WTC11 (cell line): ENCODE data around the gene ZFP62. TPM values are rescaled to one million over a fixed set of nuclear protein-coding genes. Genes with fewer than 3 reads are reported as not detected.
A peak's percentile ranks its signal among the peaks of the same experiment; 100 is the strongest.

Experiments used
- ATAC-seq: fragments of 200-7000 bp; cut with Tn5 transposase; 2 replicates; pipeline ENCODE4 v1.10.0; 2021; ENCODE audit warnings: mild to moderate bottlenecking, moderate library complexity
- CTCF ChIA-PET: fragments of 300-600 bp; sonication (Branson Sonifier 250); formaldehyde crosslinking; loops from one replicate; lab custom pipeline; 2021; ENCODE audit warnings: antibody characterized with exemption; lab: Charles Lee
- POLR2A ChIA-PET: fragments of 350-600 bp; sonication (Branson Sonifier 250); formaldehyde crosslinking; loops from one replicate; lab custom pipeline; 2021; ENCODE audit warnings: antibody characterized with exemption; lab: Charles Lee
- DNase-seq: peaks from one replicate; pipeline ENCODE4 v3.0.0; 2021; ENCODE audit warnings: low spot score
- H3K27ac Mint-ChIP-seq: 2 replicates; pipeline ENCODE4 v1.8.0; 2021; ENCODE audit warnings: mixed read lengths
- H3K27me3 Mint-ChIP-seq: 2 replicates; pipeline ENCODE4 v1.8.0; 2021; ENCODE audit warnings: low read depth, mild to moderate bottlenecking, moderate library complexity, mixed read lengths
- H3K36me3 Mint-ChIP-seq: 2 replicates; pipeline ENCODE4 v1.8.0; 2021; ENCODE audit warnings: mixed read lengths
- H3K4me1 Mint-ChIP-seq: 2 replicates; pipeline ENCODE4 v1.8.0; 2022; ENCODE audit warnings: mixed read lengths
- H3K4me3 Mint-ChIP-seq: 2 replicates; pipeline ENCODE4 v1.8.0; 2021; ENCODE audit warnings: mild to moderate bottlenecking, moderate library complexity, mixed read lengths
- H3K9me3 Mint-ChIP-seq: 2 replicates; pipeline ENCODE4 v1.8.0; 2021; ENCODE audit warnings: mixed read lengths
- NFATC4 ChIP-seq: fragments of 250-450 bp; sonication (Bioruptor Pico); IDR thresholded peaks from 2 replicates; pipeline ENCODE4 v1.9.0; 2021; ENCODE audit warnings: mild to moderate bottlenecking
- NR1H2 ChIP-seq: sonication (generic); formaldehyde crosslinking; IDR thresholded peaks from 2 replicates; pipeline ENCODE4 v1.9.0; 2021; ENCODE audit warnings: mild to moderate bottlenecking, moderate library complexity, missing genetic modification reagents
- NR3C1 ChIP-seq: sonication (generic); formaldehyde crosslinking; conservative IDR thresholded peaks from 2 replicates; pipeline ENCODE4 v1.8.1; 2023; ENCODE audit warnings: low read depth, mild to moderate bottlenecking, missing genetic modification reagents
- SMAD3 ChIP-seq: sonication (generic); formaldehyde crosslinking; IDR thresholded peaks from 2 replicates; pipeline ENCODE4 v1.8.0; 2022; ENCODE audit warnings: missing genetic modification reagents, mild to moderate bottlenecking, borderline replicate concordance
- SOX15 ChIP-seq: fragments of 250-450 bp; sonication (Bioruptor Pico); IDR thresholded peaks from 2 replicates; pipeline ENCODE4 v1.9.0; 2021; ENCODE audit warnings: mild to moderate bottlenecking
- TP53 ChIP-seq: sonication (generic); formaldehyde crosslinking; IDR thresholded peaks from 2 replicates; pipeline ENCODE4 v1.8.1; 2023; ENCODE audit warnings: mild to moderate bottlenecking, missing genetic modification reagents
- ZNF121 ChIP-seq: sonication (generic); formaldehyde crosslinking; IDR thresholded peaks from 2 replicates; pipeline ENCODE4 v1.8.0; 2023; ENCODE audit warnings: missing genetic modification reagents
- ZNF138 ChIP-seq: sonication (generic); formaldehyde crosslinking; conservative IDR thresholded peaks from 2 replicates; pipeline ENCODE4 v1.8.1; 2022; ENCODE audit warnings: mild to moderate bottlenecking, moderate library complexity, missing genetic modification reagents
- ZNF232 ChIP-seq: sonication (generic); formaldehyde crosslinking; IDR thresholded peaks from 2 replicates; pipeline ENCODE4 v1.8.0; 2022; ENCODE audit warnings: mild to moderate bottlenecking, missing genetic modification reagents
- ZNF317 ChIP-seq: sonication (generic); formaldehyde crosslinking; IDR thresholded peaks from 2 replicates; pipeline ENCODE4 v1.8.1; 2023; ENCODE audit warnings: low read depth, mild to moderate bottlenecking, moderate library complexity, missing genetic modification reagents, borderline replicate concordance
- total RNA-seq: library from RNA; stranded (reverse); gene quantifications from 3 replicates; pipeline ENCODE4 v1.2.3, GENCODE V29; 2021
- TF ChIP-seq, protein P1 (sequence below): sonication (generic); formaldehyde crosslinking; IDR thresholded peaks from 2 replicates; pipeline ENCODE4 v1.8.1; 2023; ENCODE audit warnings: mild to moderate bottlenecking, missing genetic modification reagents, moderate library complexity
- TF ChIP-seq, protein P2 (sequence below): sonication (generic); formaldehyde crosslinking; IDR thresholded peaks from 2 replicates; pipeline ENCODE4 v1.8.0; 2023; ENCODE audit warnings: mild to moderate bottlenecking, missing genetic modification reagents
- TF ChIP-seq, protein P3 (sequence below): sonication (generic); formaldehyde crosslinking; IDR thresholded peaks from 2 replicates; pipeline ENCODE4 v1.8.1; 2023; ENCODE audit warnings: mild to moderate bottlenecking, missing genetic modification reagents
- TF ChIP-seq, protein P4 (sequence below): sonication (generic); formaldehyde crosslinking; IDR thresholded peaks from 2 replicates; pipeline ENCODE4 v1.8.0; 2023; ENCODE audit warnings: missing genetic modification reagents
- TF ChIP-seq, protein P5 (sequence below): sonication (generic); formaldehyde crosslinking; IDR thresholded peaks from 2 replicates; pipeline ENCODE4 v1.8.0; 2022; ENCODE audit warnings: missing genetic modification reagents
- TF ChIP-seq, protein P6 (sequence below): sonication (generic); formaldehyde crosslinking; IDR thresholded peaks from 2 replicates; pipeline ENCODE4 v1.8.0; 2022; ENCODE audit warnings: mild to moderate bottlenecking, missing genetic modification reagents
- TF ChIP-seq, protein P7 (sequence below): sonication (generic); formaldehyde crosslinking; IDR thresholded peaks from 2 replicates; pipeline ENCODE4 v1.8.0; 2022; ENCODE audit warnings: mild to moderate bottlenecking, missing genetic modification reagents

Gene ZFP62
- total RNA-seq, 1 experiment from 2014 or later = 41.2 TPM

DNA sequence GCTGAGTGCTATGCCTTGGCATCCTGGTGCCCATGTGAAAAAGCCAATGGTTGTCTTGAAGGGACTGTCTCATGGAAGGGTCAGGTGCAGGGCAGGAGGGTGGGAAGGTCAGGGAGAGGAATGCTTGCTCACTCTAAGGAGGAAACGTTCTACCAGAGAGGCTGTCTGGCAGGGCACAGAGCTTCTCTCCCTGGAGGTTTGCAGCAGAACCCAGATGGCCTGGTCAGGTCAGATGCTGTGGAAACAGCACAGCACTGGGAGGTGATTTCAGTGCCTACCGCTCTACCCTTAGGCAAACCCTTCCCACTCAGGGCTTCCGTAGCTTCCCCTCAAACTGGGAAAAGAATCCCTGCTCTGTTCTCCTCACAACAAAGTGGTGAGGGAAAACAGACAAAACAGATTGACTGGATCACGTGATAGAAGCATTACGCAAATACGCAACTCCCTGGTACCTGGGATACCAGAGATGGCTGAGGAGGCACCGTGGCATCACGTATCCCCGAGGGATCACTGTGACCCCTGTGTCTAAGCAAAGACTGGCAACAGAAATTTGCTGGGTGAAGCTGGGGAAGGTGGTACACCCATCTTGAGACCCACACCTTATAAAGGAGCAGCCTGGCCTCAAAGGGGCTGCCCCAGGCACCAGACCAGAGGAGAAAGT, 54.6 kb downstream of the ZFP62 start:
- no peak for ATAC-seq
- Mint-ChIP-seq H3K36me3 (peaks cover 16% of the 10 kb centered on the region), H3K9me3 (no peaks in the 10 kb centered on the region), H3K27ac (peak overlapping the region; percentile 63; the same call in 1 of the 2 replicates), H3K4me1 (peaks cover 68% of the 10 kb centered on the region)
- CTCF ChIA-PET = no interaction called here
- POLR2A ChIA-PET = no interaction called here
- TF ChIP-seq NFATC4 = no peak
- TF ChIP-seq, protein P1, sequence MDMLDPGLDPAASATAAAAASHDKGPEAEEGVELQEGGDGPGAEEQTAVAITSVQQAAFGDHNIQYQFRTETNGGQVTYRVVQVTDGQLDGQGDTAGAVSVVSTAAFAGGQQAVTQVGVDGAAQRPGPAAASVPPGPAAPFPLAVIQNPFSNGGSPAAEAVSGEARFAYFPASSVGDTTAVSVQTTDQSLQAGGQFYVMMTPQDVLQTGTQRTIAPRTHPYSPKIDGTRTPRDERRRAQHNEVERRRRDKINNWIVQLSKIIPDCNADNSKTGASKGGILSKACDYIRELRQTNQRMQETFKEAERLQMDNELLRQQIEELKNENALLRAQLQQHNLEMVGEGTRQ = no peak
- TF ChIP-seq, all 79 proteins: peak for 0
- Mint-ChIP-seq H3K4me3 (peak overlapping the region; percentile 69; the same call in 1 of the 2 replicates), H3K27me3 (no peaks in the 10 kb centered on the region)
- DNase-seq = no peak

DNA sequence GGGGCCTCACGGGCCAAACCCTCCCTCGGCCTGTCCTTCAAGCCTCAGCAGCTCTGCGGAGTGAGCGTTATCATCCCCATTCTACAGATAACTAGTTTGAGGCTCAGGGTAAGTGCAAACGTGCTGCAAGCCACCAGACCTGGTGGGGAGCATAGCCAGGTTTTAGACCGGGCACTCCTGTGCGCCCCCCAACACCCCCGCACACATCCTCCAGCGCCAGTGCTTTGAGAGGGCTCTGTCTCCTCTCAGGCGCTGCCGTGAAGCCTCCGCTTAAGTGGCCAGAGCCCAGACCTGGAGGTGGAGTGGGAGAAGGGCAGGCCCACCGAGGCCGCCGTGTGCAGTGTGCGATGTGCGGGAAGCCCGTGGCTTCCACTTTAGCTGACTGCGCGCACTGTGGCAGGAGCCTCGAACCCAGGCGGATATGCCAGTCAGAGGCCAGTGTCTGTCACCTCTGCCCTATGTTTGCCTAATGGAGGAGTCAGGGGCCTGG, 56.9 kb downstream of the ZFP62 start:
- POLR2A ChIA-PET = no interaction called here
- CTCF ChIA-PET = interaction anchor here (1.2 to 3.3 kb wide), 3 partner anchors 18 to 58 kb away, joined by 4 to 26 read pairs (median 8); partner anchors contain the start of gene ZFP62
- H3K36me3 Mint-ChIP-seq = peaks cover 16% of the 10 kb centered on the region
- TF ChIP-seq, protein P2, sequence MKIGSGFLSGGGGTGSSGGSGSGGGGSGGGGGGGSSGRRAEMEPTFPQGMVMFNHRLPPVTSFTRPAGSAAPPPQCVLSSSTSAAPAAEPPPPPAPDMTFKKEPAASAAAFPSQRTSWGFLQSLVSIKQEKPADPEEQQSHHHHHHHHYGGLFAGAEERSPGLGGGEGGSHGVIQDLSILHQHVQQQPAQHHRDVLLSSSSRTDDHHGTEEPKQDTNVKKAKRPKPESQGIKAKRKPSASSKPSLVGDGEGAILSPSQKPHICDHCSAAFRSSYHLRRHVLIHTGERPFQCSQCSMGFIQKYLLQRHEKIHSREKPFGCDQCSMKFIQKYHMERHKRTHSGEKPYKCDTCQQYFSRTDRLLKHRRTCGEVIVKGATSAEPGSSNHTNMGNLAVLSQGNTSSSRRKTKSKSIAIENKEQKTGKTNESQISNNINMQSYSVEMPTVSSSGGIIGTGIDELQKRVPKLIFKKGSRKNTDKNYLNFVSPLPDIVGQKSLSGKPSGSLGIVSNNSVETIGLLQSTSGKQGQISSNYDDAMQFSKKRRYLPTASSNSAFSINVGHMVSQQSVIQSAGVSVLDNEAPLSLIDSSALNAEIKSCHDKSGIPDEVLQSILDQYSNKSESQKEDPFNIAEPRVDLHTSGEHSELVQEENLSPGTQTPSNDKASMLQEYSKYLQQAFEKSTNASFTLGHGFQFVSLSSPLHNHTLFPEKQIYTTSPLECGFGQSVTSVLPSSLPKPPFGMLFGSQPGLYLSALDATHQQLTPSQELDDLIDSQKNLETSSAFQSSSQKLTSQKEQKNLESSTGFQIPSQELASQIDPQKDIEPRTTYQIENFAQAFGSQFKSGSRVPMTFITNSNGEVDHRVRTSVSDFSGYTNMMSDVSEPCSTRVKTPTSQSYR (CRISPR knock-in tag) = no peak
- TF ChIP-seq TP53 (CRISPR knock-in tag) = no peak
- no peak for TF ChIP-seq ZNF317
- no peak for ATAC-seq
- no peaks in the 10 kb centered on the region for H3K9me3 Mint-ChIP-seq
- H3K4me1 Mint-ChIP-seq = peaks cover 73% of the 10 kb centered on the region
- no peak for DNase-seq
- peak overlapping the region; percentile 38; the same call in 1 of the 2 replicates for H3K27ac Mint-ChIP-seq
- H3K4me3 Mint-ChIP-seq = peak overlapping the region; percentile 40
- H3K27me3 Mint-ChIP-seq = no peaks in the 10 kb centered on the region

DNA sequence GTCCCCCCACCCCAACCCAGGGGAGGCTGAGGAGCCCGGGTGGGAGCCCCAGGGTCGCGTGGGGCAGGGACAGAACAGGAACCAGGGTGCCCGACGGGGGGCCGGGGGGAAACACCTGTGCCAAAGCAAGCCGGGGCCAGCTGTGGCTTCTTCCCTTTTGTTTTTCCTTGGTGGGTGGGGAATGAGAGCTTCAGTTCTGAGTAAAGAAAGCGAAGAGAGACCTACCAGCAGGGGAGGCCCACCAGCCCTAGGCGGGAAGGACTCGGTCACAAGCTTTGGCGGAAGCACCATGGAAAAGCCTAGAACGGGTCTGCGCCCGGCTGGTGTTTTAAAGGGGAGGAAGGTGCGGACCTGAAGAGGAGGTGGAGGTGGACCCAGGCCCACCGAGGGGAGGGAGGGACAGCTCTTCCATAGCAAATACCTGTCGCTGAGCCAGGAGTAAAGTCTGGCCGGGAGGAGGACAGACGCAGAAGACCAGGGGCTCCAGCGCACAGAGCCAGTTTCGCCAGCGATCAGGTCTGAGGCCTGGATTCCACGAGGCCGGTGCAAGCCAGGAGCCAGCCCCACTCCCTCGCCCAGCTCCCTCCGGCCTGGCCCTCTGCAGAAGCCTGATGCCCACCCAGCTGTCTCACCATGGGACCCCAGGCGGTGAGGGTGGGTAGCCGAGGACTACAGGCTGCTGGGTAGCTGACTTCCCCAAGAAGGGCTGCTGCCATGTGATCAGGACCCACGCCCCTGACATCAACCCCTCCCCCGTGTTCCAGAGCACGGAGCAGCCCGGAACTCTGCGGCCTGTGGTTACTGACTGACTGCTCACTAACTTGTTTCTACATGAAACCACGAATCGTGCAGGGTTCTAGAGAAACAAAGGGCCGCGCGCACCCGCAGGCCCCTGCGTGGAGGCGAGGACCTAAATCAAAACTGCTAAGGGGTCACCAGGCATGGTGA, 57.6 kb downstream of the ZFP62 start:
- peak; percentile 61 for DNase-seq
- Mint-ChIP-seq H3K27me3 (no peaks in the 10 kb centered on the region), H3K9me3 (no peaks in the 10 kb centered on the region), H3K4me3 (peak overlapping the region; percentile 61), H3K36me3 (peaks cover 18% of the 10 kb centered on the region), H3K27ac (peak overlapping the region; percentile 97), H3K4me1 (peaks cover 73% of the 10 kb centered on the region)
- CTCF ChIA-PET = interaction anchor here (0.6 to 3.3 kb wide), 10 partner anchors 9 to 285 kb away, joined by 3 to 26 read pairs (median 4); partner anchors contain the start of gene ZFP62
- peak; percentile 44 for ATAC-seq
- POLR2A ChIA-PET = interaction anchor here (1.4 kb wide), 1 partner anchor 27 kb away, joined by 3 read pairs; no protein-coding TSS in a partner anchor
- TF ChIP-seq, protein P3, sequence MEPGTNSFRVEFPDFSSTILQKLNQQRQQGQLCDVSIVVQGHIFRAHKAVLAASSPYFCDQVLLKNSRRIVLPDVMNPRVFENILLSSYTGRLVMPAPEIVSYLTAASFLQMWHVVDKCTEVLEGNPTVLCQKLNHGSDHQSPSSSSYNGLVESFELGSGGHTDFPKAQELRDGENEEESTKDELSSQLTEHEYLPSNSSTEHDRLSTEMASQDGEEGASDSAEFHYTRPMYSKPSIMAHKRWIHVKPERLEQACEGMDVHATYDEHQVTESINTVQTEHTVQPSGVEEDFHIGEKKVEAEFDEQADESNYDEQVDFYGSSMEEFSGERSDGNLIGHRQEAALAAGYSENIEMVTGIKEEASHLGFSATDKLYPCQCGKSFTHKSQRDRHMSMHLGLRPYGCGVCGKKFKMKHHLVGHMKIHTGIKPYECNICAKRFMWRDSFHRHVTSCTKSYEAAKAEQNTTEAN (CRISPR knock-in tag) = 0 out of 2 replicates have a peak, but pooled peaks have one; percentile 24
- TF ChIP-seq NR3C1 (CRISPR knock-in tag) (no peak), SOX15 (CRISPR knock-in tag) (no peak), NR1H2 (CRISPR knock-in tag) (no peak), ZNF232 (no peak), SMAD3 (CRISPR knock-in tag) (no peak), ZNF138 (no peak), ZNF121 (CRISPR knock-in tag) (no peak)
- TF ChIP-seq, protein P4, sequence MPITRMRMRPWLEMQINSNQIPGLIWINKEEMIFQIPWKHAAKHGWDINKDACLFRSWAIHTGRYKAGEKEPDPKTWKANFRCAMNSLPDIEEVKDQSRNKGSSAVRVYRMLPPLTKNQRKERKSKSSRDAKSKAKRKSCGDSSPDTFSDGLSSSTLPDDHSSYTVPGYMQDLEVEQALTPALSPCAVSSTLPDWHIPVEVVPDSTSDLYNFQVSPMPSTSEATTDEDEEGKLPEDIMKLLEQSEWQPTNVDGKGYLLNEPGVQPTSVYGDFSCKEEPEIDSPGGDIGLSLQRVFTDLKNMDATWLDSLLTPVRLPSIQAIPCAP (CRISPR knock-in tag) = no peak
- TF ChIP-seq, protein P5, sequence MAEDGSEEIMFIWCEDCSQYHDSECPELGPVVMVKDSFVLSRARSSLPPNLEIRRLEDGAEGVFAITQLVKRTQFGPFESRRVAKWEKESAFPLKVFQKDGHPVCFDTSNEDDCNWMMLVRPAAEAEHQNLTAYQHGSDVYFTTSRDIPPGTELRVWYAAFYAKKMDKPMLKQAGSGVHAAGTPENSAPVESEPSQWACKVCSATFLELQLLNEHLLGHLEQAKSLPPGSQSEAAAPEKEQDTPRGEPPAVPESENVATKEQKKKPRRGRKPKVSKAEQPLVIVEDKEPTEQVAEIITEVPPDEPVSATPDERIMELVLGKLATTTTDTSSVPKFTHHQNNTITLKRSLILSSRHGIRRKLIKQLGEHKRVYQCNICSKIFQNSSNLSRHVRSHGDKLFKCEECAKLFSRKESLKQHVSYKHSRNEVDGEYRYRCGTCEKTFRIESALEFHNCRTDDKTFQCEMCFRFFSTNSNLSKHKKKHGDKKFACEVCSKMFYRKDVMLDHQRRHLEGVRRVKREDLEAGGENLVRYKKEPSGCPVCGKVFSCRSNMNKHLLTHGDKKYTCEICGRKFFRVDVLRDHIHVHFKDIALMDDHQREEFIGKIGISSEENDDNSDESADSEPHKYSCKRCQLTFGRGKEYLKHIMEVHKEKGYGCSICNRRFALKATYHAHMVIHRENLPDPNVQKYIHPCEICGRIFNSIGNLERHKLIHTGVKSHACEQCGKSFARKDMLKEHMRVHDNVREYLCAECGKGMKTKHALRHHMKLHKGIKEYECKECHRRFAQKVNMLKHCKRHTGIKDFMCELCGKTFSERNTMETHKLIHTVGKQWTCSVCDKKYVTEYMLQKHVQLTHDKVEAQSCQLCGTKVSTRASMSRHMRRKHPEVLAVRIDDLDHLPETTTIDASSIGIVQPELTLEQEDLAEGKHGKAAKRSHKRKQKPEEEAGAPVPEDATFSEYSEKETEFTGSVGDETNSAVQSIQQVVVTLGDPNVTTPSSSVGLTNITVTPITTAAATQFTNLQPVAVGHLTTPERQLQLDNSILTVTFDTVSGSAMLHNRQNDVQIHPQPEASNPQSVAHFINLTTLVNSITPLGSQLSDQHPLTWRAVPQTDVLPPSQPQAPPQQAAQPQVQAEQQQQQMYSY (CRISPR knock-in tag) = 0 out of 2 replicates have a peak, but pooled peaks have one; percentile 32
- TF ChIP-seq, protein P6, sequence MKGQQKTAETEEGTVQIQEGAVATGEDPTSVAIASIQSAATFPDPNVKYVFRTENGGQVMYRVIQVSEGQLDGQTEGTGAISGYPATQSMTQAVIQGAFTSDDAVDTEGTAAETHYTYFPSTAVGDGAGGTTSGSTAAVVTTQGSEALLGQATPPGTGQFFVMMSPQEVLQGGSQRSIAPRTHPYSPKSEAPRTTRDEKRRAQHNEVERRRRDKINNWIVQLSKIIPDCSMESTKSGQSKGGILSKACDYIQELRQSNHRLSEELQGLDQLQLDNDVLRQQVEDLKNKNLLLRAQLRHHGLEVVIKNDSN (CRISPR knock-in tag) = 0 out of 2 replicates have a peak, but pooled peaks have one; percentile 24
- TF ChIP-seq, protein P7, sequence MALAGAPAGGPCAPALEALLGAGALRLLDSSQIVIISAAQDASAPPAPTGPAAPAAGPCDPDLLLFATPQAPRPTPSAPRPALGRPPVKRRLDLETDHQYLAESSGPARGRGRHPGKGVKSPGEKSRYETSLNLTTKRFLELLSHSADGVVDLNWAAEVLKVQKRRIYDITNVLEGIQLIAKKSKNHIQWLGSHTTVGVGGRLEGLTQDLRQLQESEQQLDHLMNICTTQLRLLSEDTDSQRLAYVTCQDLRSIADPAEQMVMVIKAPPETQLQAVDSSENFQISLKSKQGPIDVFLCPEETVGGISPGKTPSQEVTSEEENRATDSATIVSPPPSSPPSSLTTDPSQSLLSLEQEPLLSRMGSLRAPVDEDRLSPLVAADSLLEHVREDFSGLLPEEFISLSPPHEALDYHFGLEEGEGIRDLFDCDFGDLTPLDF (CRISPR knock-in tag) = no peak
